Panc1 (cell line): Measurements from ENCODE around the gene CBR4. TPM values are rescaled to one million over a fixed set of nuclear protein-coding genes. Genes with fewer than 3 reads are reported as not detected.

Source experiments
- ATAC-seq: fragments of 200-7000 bp; cut with Tn5 transposase; 2 replicates; pipeline ENCODE4 v1.9.1; 2020; ENCODE audit warnings: mild to moderate bottlenecking, moderate library complexity
- BruUV-seq: library from RNA; stranded (reverse); fragments of 400-500 nt; replicated peaks from 2 replicates; lab custom pipeline; 2021; lab: Mats Ljungman, UMichigan
- CTCF ChIA-PET: fragments of 300-600 bp; sonication (Branson Sonifier 250); formaldehyde crosslinking; loops from one replicate; lab custom pipeline; 2022; ENCODE audit warnings: antibody characterized with exemption; lab: Charles Lee
- POLR2A ChIA-PET: fragments of 300-600 bp; sonication (Branson Sonifier 250); formaldehyde crosslinking; loops from one replicate; lab custom pipeline; 2022; ENCODE audit warnings: antibody characterized with exemption; lab: Charles Lee
- DNase-seq: peaks from one replicate; pipeline ENCODE4 v3.0.0-alpha.2; 2010; ENCODE audit warnings: low read depth, low spot score
- H3K27ac ChIP-seq: 2 replicates; pipeline ENCODE4 v1.5.1; 2011; ENCODE audit warnings: mild to moderate bottlenecking, low read length, inconsistent platforms
- H3K27me3 ChIP-seq: fragments of 200-500 bp; sonication (Bioruptor generic); 2 replicates; pipeline ENCODE4 v1.6.0; 2014; ENCODE audit warnings: low read length, inconsistent platforms; ENCODE audit not compliant: control insufficient read depth, insufficient read depth
- H3K36me3 ChIP-seq: fragments of 200-500 bp; sonication (Bioruptor generic); 2 replicates; pipeline ENCODE4 v1.5.1; 2014; ENCODE audit warnings: inconsistent platforms, mild to moderate bottlenecking, low read length, moderate library complexity; ENCODE audit not compliant: control insufficient read depth, insufficient read depth
- H3K4me1 ChIP-seq: 2 replicates; pipeline ENCODE4 v1.5.1; 2011; ENCODE audit warnings: inconsistent platforms, mild to moderate bottlenecking, low read length, moderate library complexity; ENCODE audit not compliant: control insufficient read depth, insufficient read depth
- H3K4me3 ChIP-seq, 2 experiments: 2 replicates each; pipeline ENCODE4 v1.5.1; 2011 to 2012; ENCODE audit warnings: low read depth in 2 of 2, low read length in 2 of 2, mild to moderate bottlenecking in 2 of 2, inconsistent platforms in 1 of 2, moderate library complexity in 1 of 2
- H3K9me3 ChIP-seq: fragments of 200-500 bp; sonication (Bioruptor generic); 2 replicates; pipeline ENCODE4 v1.5.1; 2014; ENCODE audit warnings: low read depth, mild to moderate bottlenecking, inconsistent platforms, low read length, moderate library complexity; ENCODE audit not compliant: control insufficient read depth, insufficient read depth
- CTCF ChIP-seq: fragments of 450-650 bp; IDR thresholded peaks from 2 replicates; pipeline ENCODE4 v1.5.1; 2017; ENCODE audit warnings: mild to moderate bottlenecking
- POLR2AphosphoS5 ChIP-seq: IDR thresholded peaks from 2 replicates; pipeline ENCODE4 v1.6.1; 2012; ENCODE audit warnings: mild to moderate bottlenecking, low read depth, low read length, moderate library complexity
- SIN3A ChIP-seq: IDR thresholded peaks from 2 replicates; pipeline ENCODE4 v1.6.1; 2012; ENCODE audit warnings: low read depth, mild to moderate bottlenecking, low read length, moderate library complexity, borderline replicate concordance; ENCODE audit not compliant: insufficient read depth
- TCF7L2 ChIP-seq: IDR thresholded peaks from 2 replicates; pipeline ENCODE4 v1.6.1; 2011; ENCODE audit warnings: mild to moderate bottlenecking, low read depth, low read length, inconsistent platforms
- in situ Hi-C: cut with HindIII; loops from 2 replicates; pipeline ENCODE4 v1.10.0; 2016; ENCODE audit warnings: low sequenced_read_pairs, low pct_unique_long_range_greater_than_20kb
- intact Hi-C: fragments of 100-400 bp; cut with micrococcal nuclease; formaldehyde crosslinking; loops from one replicate; pipeline ENCODE4 v1.10.0; 2022; ENCODE audit not compliant: unreplicated experiment
- total RNA-seq: library from RNA; stranded (reverse); gene quantifications from one replicate; pipeline ENCODE4 v1.2.1, GENCODE V29; 2021; ENCODE audit not compliant: unreplicated experiment

CBR4 gene
- total RNA-seq, 1 experiment from 2014 or later, result 13.5 TPM

- ATAC-seq (no peak), DNase-seq (no peak)
- ChIA-PET CTCF (interaction anchor here (0.6 kb wide), 1 partner anchor 410 kb away, joined by 4 read pairs; no protein-coding TSS in a partner anchor), POLR2A (no interaction called here)
- H3K4me3 ChIP-seq, result no peak overlapping the region
- no peak overlapping the region for H3K27ac ChIP-seq
- in situ Hi-C loops (no loop called here), intact Hi-C loops (no loop called here)
- BruUV-seq, result no TSS peak
- no peak for TF ChIP-seq TCF7L2
- TF ChIP-seq POLR2AphosphoS5, result no peak
- no peak for TF ChIP-seq SIN3A
- no peaks in the 10 kb centered on the region for H3K9me3 ChIP-seq
- H3K36me3 ChIP-seq, result no peaks in the 10 kb centered on the region
- no peaks in the 10 kb centered on the region for H3K4me1 ChIP-seq
- H3K27me3 ChIP-seq, result no peaks in the 10 kb centered on the region
These were observed 64.8 kb downstream of the CBR4 start for GRCh38 chr4:168945291-168945690.

GRCh38 chr4:168942985-168943384, 67.1 kb downstream of the CBR4 start:
- in situ Hi-C loops (no loop called here), intact Hi-C loops (no loop called here)
- no peaks in the 10 kb centered on the region for H3K9me3 ChIP-seq
- DNase-seq (no peak), ATAC-seq (no peak)
- no peaks in the 10 kb centered on the region for H3K4me1 ChIP-seq
- POLR2A ChIA-PET, result no interaction called here
- H3K27me3 ChIP-seq, result no peaks in the 10 kb centered on the region
- BruUV-seq, result no TSS peak
- no peak overlapping the region for H3K4me3 ChIP-seq
- TF ChIP-seq SIN3A, result no peak
- peak; percentile 57 for TF ChIP-seq CTCF
- H3K27ac ChIP-seq, result no peak overlapping the region
- CTCF ChIA-PET, result no interaction called here
- no peaks in the 10 kb centered on the region for H3K36me3 ChIP-seq
